Esophagus muscularis mucosa (tissue), 4 donors: ENCODE results near the gene LGR4. TPM values are rescaled to one million over a fixed set of nuclear protein-coding genes. Genes with fewer than 3 reads are reported as not detected.

Experiments
- DNase-seq: peaks from one replicate; pipeline ENCODE4 v3.0.0-alpha.2; 2017; ENCODE audit errors: extremely low spot score
- H3K27ac ChIP-seq, 4 donors: fragments of 200-600 bp; sonication (generic); replicated peaks in 1 of 4; 1 replicate in 3 of 4; 2 replicates in 1 of 4; pipeline ENCODE4 v1.5.1; 2016 to 2019; ENCODE audit warnings: mild to moderate bottlenecking in 1 of 4
- H3K27me3 ChIP-seq, 4 donors: fragments of 200-600 bp; sonication (generic); one replicate each; pipeline versions ENCODE4 v1.5.1 to v1.6.0; 2016 to 2019
- H3K36me3 ChIP-seq, 4 donors: fragments of 200-600 bp; sonication (generic); one replicate each; pipeline ENCODE4 v1.5.1; 2016 to 2019
- H3K4me1 ChIP-seq, 4 donors: fragments of 200-600 bp; sonication (generic); one replicate each; pipeline ENCODE4 v1.5.1; 2016 to 2019
- H3K4me3 ChIP-seq, 4 donors: fragments of 200-600 bp; sonication (generic); 1 replicate in 2 of 4; 2 replicates in 2 of 4; pipeline ENCODE4 v1.5.1; 2016 to 2019; ENCODE audit warnings: mild to moderate bottlenecking in 4 of 4, moderate library complexity in 1 of 4
- H3K9me3 ChIP-seq, 4 donors: fragments of 200-600 bp; sonication (generic); 1 replicate in 3 of 4; 2 replicates in 1 of 4; pipeline ENCODE4 v1.5.1; 2016 to 2019
- CTCF ChIP-seq, 3 experiments: fragments of 200-600 bp in 2 of 3; fragments of 450-650 bp in 1 of 3; sonication (generic) in 2 of 3; IDR thresholded peaks; one replicate each; pipeline ENCODE4 v1.5.1; 2017 to 2019; ENCODE audit warnings: antibody characterized with exemption in 3 of 3, mild to moderate bottlenecking in 2 of 3, moderate library complexity in 1 of 3
- EP300 ChIP-seq: sonication (generic); formaldehyde crosslinking; IDR thresholded peaks from one replicate; pipeline ENCODE4 v1.6.1; 2017; ENCODE audit warnings: antibody characterized with exemption
- POLR2A ChIP-seq: fragments of 450-650 bp; IDR thresholded peaks from one replicate; pipeline ENCODE4 v1.6.1; 2017; ENCODE audit warnings: antibody characterized with exemption, moderate library complexity, mild to moderate bottlenecking, low read depth
- POLR2AphosphoS5 ChIP-seq, 2 donors: sonication (generic); formaldehyde crosslinking; IDR thresholded peaks; one replicate each; pipeline ENCODE4 v1.6.1; 2017; ENCODE audit warnings: antibody characterized with exemption in 2 of 2
- WGBS: methylation state at CpG from one replicate; pipeline ENCODE4 v1.1.5; 2018; 5-methylcytosine and 5-hydroxymethylcytosine counted together
- intact Hi-C: fragments of 100-400 bp; cut with DNase I; formaldehyde crosslinking; loops from one replicate; pipeline ENCODE4 v1.15.1; 2023
- total RNA-seq, 4 donors: library from RNA; depleted of rRNA; stranded (reverse); fragments of >200 nt; gene quantifications; one replicate each; pipeline versions ENCODE4 v1.1.0 to v1.2.1, GENCODE V29; 2016

The LGR4 gene
- total RNA-seq, 4 donors from 2014 or later, result 24.9 to 37.6 (median 27.6) TPM

DNA sequence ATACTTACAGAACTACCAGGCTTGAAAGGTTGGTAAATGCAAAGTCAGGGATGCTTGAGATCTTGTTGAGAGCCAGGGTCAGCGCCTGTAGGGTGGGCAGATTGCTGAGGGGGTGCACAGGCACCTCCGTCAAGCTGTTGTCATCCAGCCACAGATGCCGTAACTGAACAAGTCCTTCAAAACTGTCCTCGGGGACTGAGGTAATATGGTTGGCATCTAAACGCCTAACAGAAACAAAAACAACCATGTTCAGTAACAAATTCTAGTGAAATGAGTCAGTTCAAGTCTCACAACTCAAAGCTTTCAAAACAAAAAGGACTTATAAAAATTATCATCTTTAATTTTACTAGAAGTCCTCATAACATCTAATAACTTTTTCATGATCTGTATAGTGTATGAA, 87.3 kb downstream of the LGR4 start:
- intact Hi-C loops, result no loop called here
- no peaks in the 10 kb centered on the region for H3K27me3 ChIP-seq
- no peak overlapping the region for H3K4me3 ChIP-seq
- H3K9me3 ChIP-seq, result no peaks in the 10 kb centered on the region
- TF ChIP-seq POLR2A, result no peak
- TF ChIP-seq CTCF (IDR thresholded peaks at IDR 0.05), result no peak
- TF ChIP-seq POLR2AphosphoS5 (IDR thresholded peaks at IDR 0.05), result no peak
- no peak for TF ChIP-seq EP300
- H3K4me1 ChIP-seq, result no peaks in the 10 kb centered on the region
- 77% methylated on average over 5 of the region's 5 CpGs for WGBS
- no peak overlapping the region for H3K27ac ChIP-seq
- H3K36me3 ChIP-seq, result peaks cover 0 to 47% (median 14%) of the 10 kb centered on the region in 4 donors
- DNase-seq, result no peak

DNA sequence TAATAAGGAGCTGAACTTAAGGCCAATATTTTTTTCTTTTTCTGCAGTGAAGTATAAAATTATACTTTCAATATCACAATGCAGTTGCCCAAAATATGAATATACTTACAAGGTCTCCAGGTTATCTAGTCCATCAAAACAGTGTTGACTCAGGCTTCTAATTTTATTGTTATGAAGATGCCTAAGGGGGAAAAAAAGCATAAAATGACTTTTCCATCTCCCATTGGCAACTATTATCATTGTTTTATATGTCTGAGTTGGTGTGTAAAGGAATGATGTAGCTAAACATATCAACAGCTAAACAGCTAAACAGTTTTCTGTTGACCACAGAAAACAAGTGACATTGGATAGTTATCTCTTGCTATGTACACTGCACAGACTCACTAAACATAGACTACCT, 88.4 kb downstream of the LGR4 start:
- Histone ChIP-seq H3K4me1 (no peaks in the 10 kb centered on the region), H3K4me3 (no peak overlapping the region), H3K9me3 (no peaks in the 10 kb centered on the region), H3K27ac (no peak overlapping the region), H3K27me3 (no peaks in the 10 kb centered on the region), H3K36me3 (peaks cover 0 to 57% (median 23%) of the 10 kb centered on the region in 4 donors)
- no peak for DNase-seq
- TF ChIP-seq POLR2A, result no peak
- TF ChIP-seq EP300, result no peak
- TF ChIP-seq CTCF (IDR thresholded peaks at IDR 0.05), result no peak
- TF ChIP-seq POLR2AphosphoS5 (IDR thresholded peaks at IDR 0.05), result no peak
- intact Hi-C loops, result no loop called here

GRCh38 chr11:27383645-27384044, 88.9 kb downstream of the LGR4 start:
- no peaks in the 10 kb centered on the region for H3K9me3 ChIP-seq
- peaks cover 0 to 58% (median 26%) of the 10 kb centered on the region in 4 donors for H3K36me3 ChIP-seq
- H3K4me3 ChIP-seq, result no peak overlapping the region
- TF ChIP-seq CTCF (IDR thresholded peaks at IDR 0.05), result no peak
- TF ChIP-seq EP300, result no peak
- TF ChIP-seq POLR2AphosphoS5 (IDR thresholded peaks at IDR 0.05), result no peak
- TF ChIP-seq POLR2A, result no peak
- no peak overlapping the region for H3K27ac ChIP-seq
- intact Hi-C loops, result no loop called here
- H3K4me1 ChIP-seq, result no peaks in the 10 kb centered on the region
- WGBS, result 57% methylated on average over 1 of the region's 1 CpG
- H3K27me3 ChIP-seq, result no peaks in the 10 kb centered on the region
- DNase-seq, result no peak

GRCh38 chr11:27381238-27381666, 91.3 kb downstream of the LGR4 start:
- TF ChIP-seq EP300 (no peak), POLR2AphosphoS5 (IDR thresholded peaks at IDR 0.05) (no peak), CTCF (IDR thresholded peaks at IDR 0.05) (no peak), POLR2A (no peak)
- Histone ChIP-seq H3K27me3 (no peaks in the 10 kb centered on the region), H3K27ac (no peak overlapping the region), H3K4me1 (no peaks in the 10 kb centered on the region), H3K9me3 (no peaks in the 10 kb centered on the region), H3K36me3 (peaks cover 0 to 58% (median 27%) of the 10 kb centered on the region in 4 donors), H3K4me3 (no peak overlapping the region)
- no peak for DNase-seq
- 89% methylated on average over 5 of the region's 5 CpGs for WGBS
- intact Hi-C loops, result no loop called here

DNA sequence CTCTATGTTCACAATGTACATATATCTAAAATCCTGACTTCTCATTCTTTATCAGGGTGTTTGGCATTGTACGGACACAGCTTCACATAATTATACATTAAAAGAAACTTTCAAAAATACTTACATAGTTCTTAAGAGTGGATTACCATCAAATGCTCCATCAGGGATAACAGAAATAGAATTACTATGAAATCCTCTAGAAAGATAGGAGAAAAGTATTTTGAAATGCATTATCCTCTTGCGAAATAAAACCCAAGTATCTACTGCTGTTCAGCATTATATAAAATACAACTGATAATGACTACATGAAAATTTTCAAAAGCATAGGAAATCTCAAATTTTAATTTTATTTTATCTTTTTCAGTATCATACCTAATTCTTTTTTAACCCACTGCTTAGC, 91.8 kb downstream of the LGR4 start:
- intact Hi-C loops, result no loop called here
- WGBS, result 95% methylated on average over 2 of the region's 2 CpGs
- Histone ChIP-seq H3K4me1 (no peaks in the 10 kb centered on the region), H3K4me3 (no peak overlapping the region), H3K27ac (no peak overlapping the region), H3K9me3 (no peaks in the 10 kb centered on the region), H3K36me3 (peaks cover 0 to 58% (median 28%) of the 10 kb centered on the region in 4 donors), H3K27me3 (no peaks in the 10 kb centered on the region)
- DNase-seq, result no peak
- TF ChIP-seq POLR2A (no peak), CTCF (IDR thresholded peaks at IDR 0.05) (no peak), POLR2AphosphoS5 (IDR thresholded peaks at IDR 0.05) (no peak), EP300 (no peak)
